CD14-positive monocyte (primary cell): ENCODE data around the gene INMT. TPM values are rescaled to one million over a fixed set of nuclear protein-coding genes. Genes with fewer than 3 reads are reported as not detected.

Experiments
- DNase-seq, 3 donors: peaks; one replicate each; pipeline ENCODE4 v3.0.0-alpha.2; 2011 to 2022
- H2AFZ ChIP-seq: 2 replicates; pipeline ENCODE4 v1.6.0; 2012; ENCODE audit warnings: mild to moderate bottlenecking, low read depth, low read length, inconsistent platforms; ENCODE audit not compliant: insufficient read depth, poor library complexity, severe bottlenecking
- H3K27ac ChIP-seq, 2 donors: 1 replicate in 1 of 2; 2 replicates in 1 of 2; pipeline ENCODE4 v1.5.1; 2012 to 2013; ENCODE audit warnings: low read length in 2 of 2, control low read depth in 1 of 2, inconsistent platforms in 1 of 2, low read depth in 1 of 2, mild to moderate bottlenecking in 1 of 2
- H3K27me3 ChIP-seq, 2 donors: one replicate each; pipeline versions ENCODE4 v1.6.0 to v1.6.1; 2011 to 2013; ENCODE audit warnings: low read length in 2 of 2; ENCODE audit not compliant: control insufficient read depth in 2 of 2, insufficient read depth in 2 of 2
- H3K36me3 ChIP-seq, 2 donors: replicated peaks in 1 of 2; 1 replicate in 1 of 2; 2 replicates in 1 of 2; pipeline versions ENCODE4 v1.5.1 to v1.6.1; 2012 to 2013; ENCODE audit warnings: low read length in 2 of 2, control low read depth in 1 of 2, inconsistent platforms in 1 of 2, mild to moderate bottlenecking in 1 of 2; ENCODE audit not compliant: insufficient read depth in 2 of 2, control insufficient read depth in 1 of 2
- H3K4me1 ChIP-seq, 2 donors: 1 replicate in 1 of 2; 2 replicates in 1 of 2; pipeline versions ENCODE4 v1.5.1 to v1.6.1; 2012 to 2013; ENCODE audit warnings: low read length in 2 of 2, control low read depth in 1 of 2, inconsistent platforms in 1 of 2, mild to moderate bottlenecking in 1 of 2, moderate library complexity in 1 of 2; ENCODE audit not compliant: insufficient read depth in 2 of 2, control insufficient read depth in 1 of 2
- H3K4me2 ChIP-seq: replicated peaks from 2 replicates; pipeline ENCODE3; 2012; ENCODE audit warnings: low read length, moderate library complexity, mild to moderate bottlenecking; ENCODE audit not compliant: poor library complexity, severe bottlenecking; ENCODE audit errors: extremely low read depth
- H3K4me3 ChIP-seq, 3 experiments: fragments of 200-600 bp in 1 of 3; sonication (generic) in 1 of 3; replicated peaks in 1 of 3; 1 replicate in 2 of 3; 2 replicates in 1 of 3; pipeline ENCODE4 v1.5.1; 2011 to 2013; ENCODE audit warnings: low read length in 3 of 3, mild to moderate bottlenecking in 3 of 3, control low read depth in 2 of 3, low read depth in 2 of 3, inconsistent platforms in 1 of 3, moderate library complexity in 1 of 3
- H3K79me2 ChIP-seq: 2 replicates; pipeline ENCODE4 v1.6.0; 2012; ENCODE audit warnings: mild to moderate bottlenecking, control low read depth, inconsistent platforms, low read length, moderate library complexity; ENCODE audit not compliant: insufficient read depth
- H3K9ac ChIP-seq: 2 replicates; pipeline ENCODE4 v1.6.0; 2017; ENCODE audit warnings: low read length, mild to moderate bottlenecking; ENCODE audit not compliant: insufficient read depth, poor library complexity, severe bottlenecking
- H3K9me3 ChIP-seq, 2 donors: replicated peaks in 1 of 2; 1 replicate in 1 of 2; 2 replicates in 1 of 2; pipeline versions ENCODE4 v1.5.1 to v1.6.1; 2012 to 2013; ENCODE audit warnings: low read length in 2 of 2, control low read depth in 1 of 2; ENCODE audit not compliant: control insufficient read depth in 1 of 2, insufficient read depth in 1 of 2
- H4K20me1 ChIP-seq: 2 replicates; pipeline ENCODE4 v1.6.0; 2012; ENCODE audit warnings: mild to moderate bottlenecking, low read length, control low read depth, moderate library complexity; ENCODE audit not compliant: insufficient read depth
- H3K27ac Mint-ChIP-seq, 7 donors: one replicate each; pipeline ENCODE4 v1.8.0; 2020; ENCODE audit warnings: mild to moderate bottlenecking in 7 of 7, mixed read lengths in 7 of 7, moderate library complexity in 6 of 7, inconsistent platforms in 2 of 7
- H3K27me3 Mint-ChIP-seq, 3 donors: one replicate each; pipeline ENCODE4 v1.8.0; 2021 to 2022; ENCODE audit warnings: low read depth in 3 of 3, mild to moderate bottlenecking in 3 of 3, mixed read lengths in 3 of 3, moderate library complexity in 3 of 3, inconsistent platforms in 1 of 3
- H3K36me3 Mint-ChIP-seq, 2 donors: one replicate each; pipeline ENCODE4 v1.8.0; 2020; ENCODE audit warnings: mixed read lengths in 2 of 2, inconsistent platforms in 1 of 2, mild to moderate bottlenecking in 1 of 2
- H3K4me1 Mint-ChIP-seq: one replicate; pipeline ENCODE4 v1.8.0; 2020; ENCODE audit warnings: mild to moderate bottlenecking, mixed read lengths
- H3K4me3 Mint-ChIP-seq, 2 donors: one replicate each; pipeline ENCODE4 v1.8.0; 2020; ENCODE audit warnings: mild to moderate bottlenecking in 2 of 2, mixed read lengths in 2 of 2, moderate library complexity in 1 of 2
- H3K9me3 Mint-ChIP-seq, 7 donors: one replicate each; pipeline ENCODE4 v1.8.0; 2020 to 2022; ENCODE audit warnings: mixed read lengths in 7 of 7, mild to moderate bottlenecking in 6 of 7, moderate library complexity in 6 of 7, inconsistent platforms in 2 of 7
- CTCF ChIP-seq: fragments of 200-600 bp; IDR thresholded peaks from one replicate; pipeline ENCODE4 v1.8.0; 2022; ENCODE audit warnings: antibody characterized with exemption, mild to moderate bottlenecking
- WGBS: methylation state at CpG from one replicate; pipeline ENCODE4 v1.1.5; 2013; ENCODE audit warnings: missing lambda C conversion rate; ENCODE audit not compliant: insufficient coverage; 5-methylcytosine and 5-hydroxymethylcytosine counted together
- intact Hi-C, 2 donors: fragments of 100-400 bp; cut with micrococcal nuclease; formaldehyde crosslinking; loops; one replicate each; pipeline versions ENCODE4 v1.15.0 to v1.15.1; 2023
- polyA plus RNA-seq, 3 donors: library from polyadenylated mRNA; depleted of rRNA in 1 of 3; unstranded in 2 of 3; stranded (reverse) in 1 of 3; fragments of 300-500 nt in 2 of 3; fragments of >200 nt in 1 of 3; fragmentation: Illumina TruSeq in 2 of 3; gene quantifications; 1 replicate in 2 of 3; 2 replicates in 1 of 3; pipeline ENCODE4 v1.2.3, GENCODE V29; 2012 to 2021

The INMT gene
- polyA plus RNA-seq, 3 donors, result not detected

GRCh38 chr7:30739691-30740090 is 12.2 kb upstream of the INMT start:
- Mint-ChIP-seq H3K9me3 (peaks cover 0 to 16% (median 6%) of the 10 kb centered on the region in 7 donors), H3K27me3 (peaks cover 2 to 3% (median 2%) of the 10 kb centered on the region in 3 donors), H3K4me3 (no peak overlapping the region), H3K27ac (no peak overlapping the region), H3K36me3 (no peaks in the 10 kb centered on the region), H3K4me1 (no peaks in the 10 kb centered on the region)
- Histone ChIP-seq H3K27me3 (no peaks in the 10 kb centered on the region), H3K27ac (no peak overlapping the region), H3K9ac (no peak overlapping the region), H2AFZ (no peak overlapping the region), H3K4me2 (no peak overlapping the region), H3K79me2 (no peaks in the 10 kb centered on the region), H4K20me1 (no peaks in the 10 kb centered on the region), H3K36me3 (no peaks in the 10 kb centered on the region), H3K9me3 (no peaks in the 10 kb centered on the region), H3K4me3 (no peak overlapping the region), H3K4me1 (no peaks in the 10 kb centered on the region)
- WGBS, result no CpG with 5 or more reads among the region's 2 CpGs
- intact Hi-C loops, result no loop called here
- DNase-seq, result no peak
- TF ChIP-seq CTCF, result no peak

GRCh38 chr7:30740417-30741181 is 11.3 kb upstream of the INMT start:
- H3K4me3 Mint-ChIP-seq, result no peak overlapping the region

More at GRCh38 chr7:30740417-30741181, 11.3 kb upstream of the INMT start:
- Histone ChIP-seq H3K27ac (no peak overlapping the region), H3K27me3 (no peaks in the 10 kb centered on the region), H3K4me2 (no peak overlapping the region), H3K9me3 (no peaks in the 10 kb centered on the region), H3K79me2 (no peaks in the 10 kb centered on the region), H3K9ac (no peak overlapping the region), H3K36me3 (no peaks in the 10 kb centered on the region), H3K4me1 (no peaks in the 10 kb centered on the region), H4K20me1 (no peaks in the 10 kb centered on the region), H2AFZ (no peak overlapping the region), H3K4me3 (no peak overlapping the region)
- peaks cover 0 to 2% (median 2%) of the 10 kb centered on the region in 3 donors for H3K27me3 Mint-ChIP-seq
- DNase-seq, result peak; percentile 22 to 50 (median 37)
- 56% methylated on average over 9 of the region's 14 CpGs for WGBS
- H3K4me1 Mint-ChIP-seq, result no peaks in the 10 kb centered on the region
- TF ChIP-seq CTCF, result peak; percentile 98
- intact Hi-C loops, result no loop called here
- H3K27ac Mint-ChIP-seq, result no peak overlapping the region
- no peaks in the 10 kb centered on the region for H3K36me3 Mint-ChIP-seq
- peaks cover 0 to 10% (median 2%) of the 10 kb centered on the region in 7 donors for H3K9me3 Mint-ChIP-seq
